WI38 (cell line): ENCODE results near the gene TSNAX.
"Not testable (repeated sequence)": the region's sequence is repeated elsewhere in the genome, so short reads cannot be mapped to it uniquely, and the experiment has no call there.

Experiments used
- H3K4me3 ChIP-seq: 2 replicates; pipeline ENCODE4 v1.5.1; 2011; ENCODE audit warnings: low read depth, mild to moderate bottlenecking, control low read depth, low read length
- CTCF ChIP-seq: IDR thresholded peaks from 2 replicates; pipeline ENCODE4 v1.5.1; 2012; ENCODE audit warnings: low read depth, mild to moderate bottlenecking, control low read depth, low read length

The TSNAX gene

DNA sequence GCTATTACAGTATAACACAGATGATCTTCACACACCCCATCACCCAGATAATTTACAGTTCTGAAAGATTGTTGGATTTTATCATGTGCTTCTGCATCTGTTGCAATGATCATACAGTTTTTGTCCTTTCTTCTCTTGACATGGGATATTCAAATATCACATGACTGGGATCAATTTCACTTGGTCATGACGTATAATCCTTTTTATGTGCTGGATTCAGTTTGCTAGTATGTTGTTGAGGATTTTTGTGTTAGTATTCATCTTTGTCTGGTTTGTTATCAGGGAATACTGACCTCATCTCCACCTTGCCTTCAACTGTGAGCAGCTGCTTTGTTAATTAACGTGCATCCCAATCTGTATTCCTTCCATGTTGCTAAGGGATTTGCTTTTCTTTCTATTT, 53.4 kb downstream of the TSNAX start:
- no peak for TF ChIP-seq CTCF
- no peak overlapping the region for H3K4me3 ChIP-seq

- no peak overlapping the region for H3K4me3 ChIP-seq
- TF ChIP-seq CTCF = no peak
These were observed 54.9 kb downstream of the TSNAX start for GRCh38 chr1:231583376-231583775.

DNA sequence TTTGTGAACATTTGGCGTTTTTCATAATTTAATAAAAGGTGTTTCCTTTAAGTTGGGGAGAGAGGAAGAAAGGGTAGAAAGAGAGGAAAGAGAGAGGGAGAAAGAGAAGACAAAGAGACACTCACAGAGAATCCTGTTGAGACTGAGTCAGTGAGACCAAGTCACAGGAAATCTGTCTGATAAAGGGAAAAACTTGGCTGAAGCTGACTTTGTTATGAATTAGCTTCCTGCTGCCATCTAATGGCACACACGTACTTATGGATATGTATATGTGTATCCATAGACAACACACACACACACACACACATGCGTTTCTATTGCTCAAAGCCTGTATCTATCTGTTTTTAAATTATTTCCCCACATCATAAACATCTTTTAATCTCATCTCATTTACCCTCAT, 55.6 kb downstream of the TSNAX start:
- H3K4me3 ChIP-seq = no peak overlapping the region
- TF ChIP-seq CTCF = no peak

- H3K4me3 ChIP-seq = no peak overlapping the region
- TF ChIP-seq CTCF = no peak
These were observed 56.5 kb downstream of the TSNAX start for GRCh38 chr1:231584921-231585320.

DNA sequence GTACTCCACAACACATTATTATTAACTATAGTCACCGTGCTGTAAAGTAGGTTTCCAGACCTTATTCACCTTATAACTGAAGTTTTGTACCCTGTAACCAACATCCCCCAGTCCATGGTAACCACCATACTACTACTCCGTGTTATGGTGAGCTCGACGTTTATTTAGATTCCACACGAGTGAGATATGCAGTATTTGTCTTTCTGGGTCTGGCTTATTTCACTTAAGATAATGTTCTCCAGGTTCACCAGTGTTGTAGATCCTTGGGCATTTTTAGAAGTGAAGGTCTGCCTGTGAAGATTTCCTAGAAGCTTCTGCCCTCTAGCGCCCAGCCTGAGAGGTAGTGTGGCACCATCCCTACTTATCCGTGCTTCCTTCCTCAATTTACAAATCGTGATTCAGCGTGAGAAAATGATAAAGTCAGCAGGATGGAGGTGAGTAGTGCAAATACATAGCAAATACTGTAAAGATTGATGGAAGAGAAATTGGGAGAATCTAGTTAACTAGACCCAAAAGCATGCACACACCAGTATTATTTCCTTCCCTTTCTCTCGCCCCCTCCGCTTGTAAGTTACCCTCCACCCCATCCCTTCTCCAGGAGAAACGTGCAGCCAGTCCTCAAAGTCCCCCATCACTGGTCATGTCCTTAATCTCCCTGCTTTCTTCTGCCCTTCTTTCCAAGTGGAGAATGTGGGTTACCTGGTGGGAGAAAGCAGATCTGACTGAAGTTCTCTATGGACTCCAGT, 62.2 kb downstream of the TSNAX start:
- TF ChIP-seq CTCF = peak; percentile 81
- no peak overlapping the region for H3K4me3 ChIP-seq

DNA sequence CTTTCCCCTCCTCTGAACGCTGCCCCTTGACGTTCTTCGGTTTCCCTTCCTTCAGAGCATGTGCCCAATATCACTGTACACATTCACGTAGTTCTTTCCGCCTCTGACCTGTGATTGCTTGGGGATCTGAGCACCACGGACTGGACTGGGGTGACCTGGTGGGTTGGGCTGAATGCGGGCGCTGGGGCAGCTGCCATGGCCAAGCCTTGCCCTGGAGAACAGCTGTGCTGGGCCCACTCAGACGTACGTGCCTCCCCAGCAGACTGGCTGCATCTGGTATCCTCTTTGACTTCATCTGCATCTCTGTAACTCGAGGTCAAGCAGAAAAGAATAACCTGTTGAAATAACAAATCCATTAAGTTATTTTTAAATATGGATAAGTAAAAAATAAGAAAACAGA, 63.0 kb downstream of the TSNAX start:
- no peak overlapping the region for H3K4me3 ChIP-seq
- no peak for TF ChIP-seq CTCF

- no peak for TF ChIP-seq CTCF
- H3K4me3 ChIP-seq = no peak overlapping the region
These were observed 64.3 kb downstream of the TSNAX start for GRCh38 chr1:231592809-231593208.

GRCh38 chr1:231593264-231593663, 64.8 kb downstream of the TSNAX start:
- H3K4me3 ChIP-seq = not testable (repeated sequence)
